RWPE1 (cell line): Measurements from ENCODE around the gene CYP2A7.
A peak's percentile ranks its signal among the peaks of the same experiment; 100 is the strongest.
"Not testable (repeated sequence)": the region's sequence is repeated elsewhere in the genome, so short reads cannot be mapped to it uniquely, and the experiment has no call there.

ENCODE experiments used
- CTCF ChIA-PET: fragments of 350-600 bp; sonication (Branson Sonifier 250); formaldehyde crosslinking; extraction: SDS; loops from one replicate; lab custom pipeline; 2021; lab: Yijun Ruan, JAX
- POLR2A ChIA-PET: fragments of 400-600 bp; formaldehyde crosslinking; extraction: SDS; loops from one replicate; lab custom pipeline; 2020; ENCODE audit warnings: antibody characterized with exemption; ENCODE audit not compliant: low non-redundant PET; lab: Yijun Ruan, JAX
- DNase-seq: peaks from one replicate; pipeline ENCODE4 v3.0.0; 2012; ENCODE audit warnings: low spot score
- H3K27ac ChIP-seq: fragments of 450-650 bp; 2 replicates; pipeline ENCODE4 v1.5.1; 2017
- CTCF ChIP-seq: fragments of 450-650 bp; conservative IDR thresholded peaks from 2 replicates; pipeline ENCODE4 v1.5.1; 2017; ENCODE audit warnings: low read depth, mild to moderate bottlenecking

The CYP2A7 gene

GRCh38 chr19:40889366-40889765 is 7.3 kb upstream of the CYP2A7 start:
- DNase-seq = no peak
- ChIA-PET CTCF (no interaction called here), POLR2A (no interaction called here)
- no peak overlapping the region for H3K27ac ChIP-seq
- no peak for TF ChIP-seq CTCF

GRCh38 chr19:40888191-40888590 is 6.2 kb upstream of the CYP2A7 start:
- ChIA-PET CTCF (interaction anchor here (0.6 kb wide), 1 partner anchor 1337 kb away, joined by 3 read pairs; no protein-coding TSS in a partner anchor), POLR2A (no interaction called here)
- DNase-seq = no peak
- TF ChIP-seq CTCF = no peak
- no peak overlapping the region for H3K27ac ChIP-seq

GRCh38 chr19:40884187-40884931 is 2.3 kb upstream of the CYP2A7 start:
- DNase-seq, CTCF ChIA-PET, POLR2A ChIA-PET, H3K27ac ChIP-seq: not testable (repeated sequence)

- CTCF ChIA-PET, DNase-seq, H3K27ac ChIP-seq, POLR2A ChIA-PET: not testable (repeated sequence)
Measured at GRCh38 chr19:40879349-40879748, 2.7 kb downstream of the CYP2A7 start.

GRCh38 chr19:40875526-40875951 is 6.5 kb downstream of the CYP2A7 start:
- POLR2A ChIA-PET, H3K27ac ChIP-seq, CTCF ChIA-PET: not testable (repeated sequence)
- DNase-seq = peak; percentile 9

- DNase-seq, POLR2A ChIA-PET, CTCF ChIA-PET, H3K27ac ChIP-seq: not testable (repeated sequence)
Measured at GRCh38 chr19:40874874-40875273, 7.2 kb downstream of the CYP2A7 start.

- H3K27ac ChIP-seq, POLR2A ChIA-PET, DNase-seq, CTCF ChIA-PET: not testable (repeated sequence)
Measured at GRCh38 chr19:40873873-40874272, 8.2 kb downstream of the CYP2A7 start.

- ChIA-PET CTCF (no interaction called here), POLR2A (no interaction called here)
- no peak for DNase-seq
- no peak overlapping the region for H3K27ac ChIP-seq
- TF ChIP-seq CTCF = no peak
Measured at GRCh38 chr19:40872209-40872608, 9.8 kb downstream of the CYP2A7 start.

- no peak for TF ChIP-seq CTCF
- H3K27ac ChIP-seq = no peak overlapping the region
- DNase-seq = no peak
- POLR2A ChIA-PET = no interaction called here
- CTCF ChIA-PET = no interaction called here
Measured at GRCh38 chr19:40867701-40868100, 14.3 kb downstream of the CYP2A7 start.

- POLR2A ChIA-PET, CTCF ChIA-PET, H3K27ac ChIP-seq, DNase-seq: not testable (repeated sequence)
Measured at GRCh38 chr19:40864739-40865496, 17.1 kb downstream of the CYP2A7 start.
